Ishikawa (cell line): ENCODE measurements around the gene UCP1.

Source experiments
- CEBPB ChIP-seq: IDR thresholded peaks from 2 replicates; pipeline ENCODE4 v1.6.1; 2012
- CREB1 ChIP-seq: IDR thresholded peaks from 2 replicates; pipeline ENCODE4 v1.6.1; 2012; ENCODE audit warnings: low read depth
- EGR1 ChIP-seq: IDR thresholded peaks from 2 replicates; pipeline ENCODE4 v1.6.1; 2012
- EP300 ChIP-seq: IDR thresholded peaks from 2 replicates; pipeline ENCODE4 v1.6.1; 2012; ENCODE audit warnings: borderline replicate concordance
- FOXM1 ChIP-seq: IDR thresholded peaks from 2 replicates; pipeline ENCODE4 v1.6.1; 2012; ENCODE audit warnings: low read depth, borderline replicate concordance
- NFIC ChIP-seq: IDR thresholded peaks from 2 replicates; pipeline ENCODE4 v1.6.1; 2012
- RAD21 ChIP-seq: IDR thresholded peaks from 2 replicates; pipeline ENCODE4 v1.6.1; 2012; ENCODE audit warnings: low read depth
- TAF1 ChIP-seq: IDR thresholded peaks from 2 replicates; pipeline ENCODE4 v1.6.1; 2012; ENCODE audit warnings: low read depth, mild to moderate bottlenecking
- TCF12 ChIP-seq: IDR thresholded peaks from 2 replicates; pipeline ENCODE4 v1.6.1; 2012; ENCODE audit warnings: low read depth
- TEAD4 ChIP-seq: IDR thresholded peaks from 2 replicates; pipeline ENCODE4 v1.6.1; 2012
- YY1 ChIP-seq: IDR thresholded peaks from 2 replicates; pipeline ENCODE4 v1.6.1; 2012; ENCODE audit warnings: low read depth
- ZBTB7A ChIP-seq: IDR thresholded peaks from 2 replicates; pipeline ENCODE4 v1.6.1; 2012; ENCODE audit warnings: low read depth
- TF ChIP-seq, protein P1 (sequence below): IDR thresholded peaks from 2 replicates; pipeline ENCODE4 v1.6.1; 2012
- TF ChIP-seq, protein P2 (sequence below): IDR thresholded peaks from 2 replicates; pipeline ENCODE4 v1.6.1; 2012; ENCODE audit warnings: low read depth, mild to moderate bottlenecking
- TF ChIP-seq, protein P3 (sequence below): IDR thresholded peaks from 2 replicates; pipeline ENCODE4 v1.6.1; 2012

UCP1 gene, protein sequence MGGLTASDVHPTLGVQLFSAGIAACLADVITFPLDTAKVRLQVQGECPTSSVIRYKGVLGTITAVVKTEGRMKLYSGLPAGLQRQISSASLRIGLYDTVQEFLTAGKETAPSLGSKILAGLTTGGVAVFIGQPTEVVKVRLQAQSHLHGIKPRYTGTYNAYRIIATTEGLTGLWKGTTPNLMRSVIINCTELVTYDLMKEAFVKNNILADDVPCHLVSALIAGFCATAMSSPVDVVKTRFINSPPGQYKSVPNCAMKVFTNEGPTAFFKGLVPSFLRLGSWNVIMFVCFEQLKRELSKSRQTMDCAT

GRCh38 chr4:140568507-140569306 lies at the start of gene UCP1:
UCP1 (minus strand) TSS chr4:140568961; CDS start chr4:140568729, 232 bp downstream.
- TF ChIP-seq TCF12: no peak
- peak; percentile 84 for TF ChIP-seq ZBTB7A
- TF ChIP-seq, protein P1, sequence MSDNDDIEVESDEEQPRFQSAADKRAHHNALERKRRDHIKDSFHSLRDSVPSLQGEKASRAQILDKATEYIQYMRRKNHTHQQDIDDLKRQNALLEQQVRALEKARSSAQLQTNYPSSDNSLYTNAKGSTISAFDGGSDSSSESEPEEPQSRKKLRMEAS: peak; percentile 65

DNA sequence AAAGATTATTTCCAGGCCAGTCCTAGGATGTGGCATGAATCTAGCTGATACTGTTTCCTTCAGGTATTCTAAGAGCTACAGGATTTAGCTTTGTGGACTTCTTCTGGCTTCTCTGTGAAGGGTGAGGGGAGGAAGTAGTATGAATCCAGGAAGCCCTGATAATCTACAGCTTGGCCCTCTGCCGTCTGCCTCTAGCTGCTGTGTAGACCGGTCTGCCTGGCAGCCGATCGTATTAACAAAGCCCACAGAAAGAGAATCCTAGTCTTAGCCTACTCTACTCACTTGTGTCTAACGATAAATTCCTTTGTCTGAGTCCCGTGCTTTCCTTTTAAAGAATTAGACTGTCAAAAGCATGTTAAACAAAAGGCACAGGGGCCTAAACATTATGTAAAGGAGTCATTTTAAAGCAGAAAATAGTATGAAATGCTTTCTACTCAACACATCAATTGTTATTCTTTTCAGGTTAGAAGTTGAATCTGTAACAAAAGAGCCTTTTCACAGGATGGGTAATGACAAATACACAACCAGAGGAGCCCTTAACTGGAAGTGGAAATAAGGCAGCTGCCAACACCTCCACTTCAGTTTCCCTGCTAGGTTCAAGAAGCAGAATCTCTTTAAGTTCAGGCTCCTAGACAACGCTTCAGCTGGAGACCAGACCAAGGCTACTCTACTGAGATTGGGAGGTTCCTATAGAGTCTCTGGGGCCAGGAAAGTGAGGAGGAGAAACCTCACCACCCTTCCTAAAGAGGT lies 48.9 kb upstream of the UCP1 start:
- TF ChIP-seq, protein P2, sequence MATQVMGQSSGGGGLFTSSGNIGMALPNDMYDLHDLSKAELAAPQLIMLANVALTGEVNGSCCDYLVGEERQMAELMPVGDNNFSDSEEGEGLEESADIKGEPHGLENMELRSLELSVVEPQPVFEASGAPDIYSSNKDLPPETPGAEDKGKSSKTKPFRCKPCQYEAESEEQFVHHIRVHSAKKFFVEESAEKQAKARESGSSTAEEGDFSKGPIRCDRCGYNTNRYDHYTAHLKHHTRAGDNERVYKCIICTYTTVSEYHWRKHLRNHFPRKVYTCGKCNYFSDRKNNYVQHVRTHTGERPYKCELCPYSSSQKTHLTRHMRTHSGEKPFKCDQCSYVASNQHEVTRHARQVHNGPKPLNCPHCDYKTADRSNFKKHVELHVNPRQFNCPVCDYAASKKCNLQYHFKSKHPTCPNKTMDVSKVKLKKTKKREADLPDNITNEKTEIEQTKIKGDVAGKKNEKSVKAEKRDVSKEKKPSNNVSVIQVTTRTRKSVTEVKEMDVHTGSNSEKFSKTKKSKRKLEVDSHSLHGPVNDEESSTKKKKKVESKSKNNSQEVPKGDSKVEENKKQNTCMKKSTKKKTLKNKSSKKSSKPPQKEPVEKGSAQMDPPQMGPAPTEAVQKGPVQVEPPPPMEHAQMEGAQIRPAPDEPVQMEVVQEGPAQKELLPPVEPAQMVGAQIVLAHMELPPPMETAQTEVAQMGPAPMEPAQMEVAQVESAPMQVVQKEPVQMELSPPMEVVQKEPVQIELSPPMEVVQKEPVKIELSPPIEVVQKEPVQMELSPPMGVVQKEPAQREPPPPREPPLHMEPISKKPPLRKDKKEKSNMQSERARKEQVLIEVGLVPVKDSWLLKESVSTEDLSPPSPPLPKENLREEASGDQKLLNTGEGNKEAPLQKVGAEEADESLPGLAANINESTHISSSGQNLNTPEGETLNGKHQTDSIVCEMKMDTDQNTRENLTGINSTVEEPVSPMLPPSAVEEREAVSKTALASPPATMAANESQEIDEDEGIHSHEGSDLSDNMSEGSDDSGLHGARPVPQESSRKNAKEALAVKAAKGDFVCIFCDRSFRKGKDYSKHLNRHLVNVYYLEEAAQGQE: no peak
- no peak for TF ChIP-seq CREB1
- no peak for TF ChIP-seq TEAD4
- no peak for TF ChIP-seq EP300
- no peak for TF ChIP-seq TAF1
- TF ChIP-seq YY1: no peak
- no peak for TF ChIP-seq FOXM1
- TF ChIP-seq EGR1: no peak
- TF ChIP-seq RAD21: no peak
- TF ChIP-seq, protein P3, sequence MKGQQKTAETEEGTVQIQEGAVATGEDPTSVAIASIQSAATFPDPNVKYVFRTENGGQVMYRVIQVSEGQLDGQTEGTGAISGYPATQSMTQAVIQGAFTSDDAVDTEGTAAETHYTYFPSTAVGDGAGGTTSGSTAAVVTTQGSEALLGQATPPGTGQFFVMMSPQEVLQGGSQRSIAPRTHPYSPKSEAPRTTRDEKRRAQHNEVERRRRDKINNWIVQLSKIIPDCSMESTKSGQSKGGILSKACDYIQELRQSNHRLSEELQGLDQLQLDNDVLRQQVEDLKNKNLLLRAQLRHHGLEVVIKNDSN: no peak
- no peak for TF ChIP-seq CEBPB
- no peak for TF ChIP-seq TCF12
- no peak for TF ChIP-seq ZBTB7A
- TF ChIP-seq, protein P1: no peak
- TF ChIP-seq NFIC: no peak

DNA sequence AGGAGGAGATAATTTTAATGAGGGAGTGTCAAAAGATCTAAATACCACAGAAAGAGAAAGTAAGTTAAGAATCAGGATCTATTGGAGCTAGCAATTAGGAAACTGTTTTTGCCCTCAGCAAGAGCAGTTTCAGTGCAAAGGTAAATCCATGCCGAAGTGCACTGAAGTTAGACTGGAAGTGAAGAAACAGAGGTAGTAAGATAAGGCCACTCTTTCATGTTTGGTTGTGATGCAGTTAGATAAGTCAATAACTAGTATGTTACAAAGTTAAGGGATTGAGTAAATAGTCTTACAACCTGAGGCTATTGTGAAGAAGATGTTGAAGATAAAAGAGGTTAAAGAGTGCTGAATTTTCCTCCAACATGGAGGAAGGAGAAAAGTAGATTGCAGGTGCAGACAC lies 46.7 kb upstream of the UCP1 start:
- TF ChIP-seq, protein P1: no peak
- TF ChIP-seq ZBTB7A (no peak), NFIC (no peak), RAD21 (no peak)

GRCh38 chr4:140612357-140612756 lies 43.6 kb upstream of the UCP1 start:
- TF ChIP-seq CEBPB (no peak), TAF1 (no peak), FOXM1 (no peak), TCF12 (no peak), NFIC (no peak), ZBTB7A (no peak), RAD21 (no peak), TEAD4 (no peak), EP300 (no peak), YY1 (no peak), EGR1 (no peak), CREB1 (no peak)
- TF ChIP-seq, protein P2: no peak
- TF ChIP-seq, protein P1: no peak
- TF ChIP-seq, protein P3: no peak

DNA sequence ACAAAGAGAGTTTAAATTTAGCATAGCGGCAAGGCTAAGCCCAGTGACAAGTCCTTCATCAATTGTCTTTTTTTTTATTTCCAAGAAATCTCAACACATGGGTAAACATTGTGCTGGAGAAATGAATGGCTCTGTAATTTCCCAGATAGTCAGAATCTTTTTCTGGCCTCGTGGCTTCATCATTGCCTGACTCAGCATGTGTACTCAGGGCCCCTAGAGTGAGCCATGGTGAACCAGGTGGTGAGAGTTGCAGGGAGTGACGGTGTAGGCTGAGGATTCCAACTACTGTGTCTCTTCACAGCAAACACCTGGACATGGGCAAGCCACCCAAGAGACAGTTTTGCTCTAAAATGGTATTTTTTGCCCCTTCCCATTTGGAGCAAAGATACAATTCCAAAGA lies 43.1 kb upstream of the UCP1 start:
- TF ChIP-seq NFIC (no peak), FOXM1 (no peak)
